Stimulated activated CD4-positive, alpha-beta T cell treated with anti-CD3 and anti-CD28 coated beads, TNF-alpha, amount 100 ng/mL, for 24 hours (primary cell): Measurements from ENCODE around the gene MACROH2A1.

ENCODE experiments used
- DNase-seq, 3 experiments: peaks; one replicate each; pipeline ENCODE4 v3.0.0-alpha.2; 2020; ENCODE audit warnings: low read depth in 3 of 3

The MACROH2A1 gene

GRCh38 chr5:135397084-135397483 is 1.9 kb downstream of the MACROH2A1 start:
- DNase-seq = no peak

GRCh38 chr5:135396459-135397055 is 2.5 kb downstream of the MACROH2A1 start:
- DNase-seq = no peak

- no peak for DNase-seq
These were observed 3.2 kb downstream of the MACROH2A1 start for GRCh38 chr5:135395866-135396265.

GRCh38 chr5:135395451-135395850 is 3.6 kb downstream of the MACROH2A1 start:
- no peak for DNase-seq

GRCh38 chr5:135394095-135394494 is 4.9 kb downstream of the MACROH2A1 start:
- DNase-seq = no peak

GRCh38 chr5:135393691-135394090 is 5.3 kb downstream of the MACROH2A1 start:
- DNase-seq = no peak

- no peak for DNase-seq
These were observed 5.8 kb downstream of the MACROH2A1 start for GRCh38 chr5:135393229-135393628.

GRCh38 chr5:135392256-135392655 is 6.8 kb downstream of the MACROH2A1 start:
- no peak for DNase-seq

GRCh38 chr5:135391869-135392255 is 7.2 kb downstream of the MACROH2A1 start:
- DNase-seq = no peak

GRCh38 chr5:135391116-135391868 is 7.7 kb downstream of the MACROH2A1 start:
- no peak for DNase-seq

- DNase-seq = no peak
These were observed 10.1 kb downstream of the MACROH2A1 start for GRCh38 chr5:135388860-135389435.

- DNase-seq = no peak
These were observed 11.4 kb downstream of the MACROH2A1 start for GRCh38 chr5:135387629-135387960.

- no peak for DNase-seq
These were observed 12.0 kb downstream of the MACROH2A1 start for GRCh38 chr5:135386886-135387628.

- no peak for DNase-seq
These were observed 12.9 kb downstream of the MACROH2A1 start for GRCh38 chr5:135386096-135386495.

GRCh38 chr5:135385576-135385975 is 13.5 kb downstream of the MACROH2A1 start:
- no peak for DNase-seq

- DNase-seq = no peak
These were observed 14.1 kb downstream of the MACROH2A1 start for GRCh38 chr5:135384898-135385297.

- DNase-seq = no peak
These were observed 15.1 kb downstream of the MACROH2A1 start for GRCh38 chr5:135383803-135384495.

- no peak for DNase-seq
These were observed 16.1 kb downstream of the MACROH2A1 start for GRCh38 chr5:135382981-135383380.

- no peak for DNase-seq
These were observed 16.8 kb downstream of the MACROH2A1 start for GRCh38 chr5:135382106-135382790.

- DNase-seq = no peak
These were observed 19.9 kb downstream of the MACROH2A1 start for GRCh38 chr5:135379046-135379654.
